Epithelial cell of esophagus (primary cell): ENCODE measurements around the gene HSD17B4.

Source experiments
- DNase-seq: peaks from one replicate; pipeline ENCODE4 v3.0.0; 2010; ENCODE audit warnings: low read depth
- H3K4me3 ChIP-seq: 2 replicates; pipeline ENCODE4 v1.5.1; 2011; ENCODE audit warnings: mild to moderate bottlenecking, low read length, control low read depth
- TF ChIP-seq, protein P1 (sequence below): IDR thresholded peaks from 2 replicates; pipeline ENCODE4 v1.5.1; 2011; ENCODE audit warnings: low read depth, mild to moderate bottlenecking, low read length, control low read depth, inconsistent platforms; ENCODE audit not compliant: insufficient read depth; ENCODE audit errors: missing control alignments

Gene HSD17B4

GRCh38 chr5:119582987-119583386 is 130.7 kb downstream of the HSD17B4 start:
- DNase-seq, result no peak
- TF ChIP-seq, protein P1, sequence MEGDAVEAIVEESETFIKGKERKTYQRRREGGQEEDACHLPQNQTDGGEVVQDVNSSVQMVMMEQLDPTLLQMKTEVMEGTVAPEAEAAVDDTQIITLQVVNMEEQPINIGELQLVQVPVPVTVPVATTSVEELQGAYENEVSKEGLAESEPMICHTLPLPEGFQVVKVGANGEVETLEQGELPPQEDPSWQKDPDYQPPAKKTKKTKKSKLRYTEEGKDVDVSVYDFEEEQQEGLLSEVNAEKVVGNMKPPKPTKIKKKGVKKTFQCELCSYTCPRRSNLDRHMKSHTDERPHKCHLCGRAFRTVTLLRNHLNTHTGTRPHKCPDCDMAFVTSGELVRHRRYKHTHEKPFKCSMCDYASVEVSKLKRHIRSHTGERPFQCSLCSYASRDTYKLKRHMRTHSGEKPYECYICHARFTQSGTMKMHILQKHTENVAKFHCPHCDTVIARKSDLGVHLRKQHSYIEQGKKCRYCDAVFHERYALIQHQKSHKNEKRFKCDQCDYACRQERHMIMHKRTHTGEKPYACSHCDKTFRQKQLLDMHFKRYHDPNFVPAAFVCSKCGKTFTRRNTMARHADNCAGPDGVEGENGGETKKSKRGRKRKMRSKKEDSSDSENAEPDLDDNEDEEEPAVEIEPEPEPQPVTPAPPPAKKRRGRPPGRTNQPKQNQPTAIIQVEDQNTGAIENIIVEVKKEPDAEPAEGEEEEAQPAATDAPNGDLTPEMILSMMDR, result no peak
- no peak overlapping the region for H3K4me3 ChIP-seq

- TF ChIP-seq, protein P1, result no peak
- DNase-seq, result peak; percentile 20
Observed at GRCh38 chr5:119583684-119584083, 131.4 kb downstream of the HSD17B4 start.

More at GRCh38 chr5:119583684-119584083, 131.4 kb downstream of the HSD17B4 start:
- no peak overlapping the region for H3K4me3 ChIP-seq
